Rectal smooth muscle tissue (tissue), 1 donor: Measurements from ENCODE around the gene NBPF1.
"Not testable (repeated sequence)": the region's sequence is repeated elsewhere in the genome, so short reads cannot be mapped to it uniquely, and the experiment has no call there.

Source experiments
- H3K27ac ChIP-seq: one replicate; pipeline ENCODE4 v1.7.0; 2013; ENCODE audit warnings: low read depth, low read length, inconsistent platforms
- H3K27me3 ChIP-seq: one replicate; pipeline ENCODE4 v1.7.0; 2013; ENCODE audit warnings: low read length; ENCODE audit not compliant: control insufficient read depth, insufficient read depth
- H3K36me3 ChIP-seq: one replicate; pipeline ENCODE4 v1.7.0; 2013; ENCODE audit warnings: low read length; ENCODE audit not compliant: control insufficient read depth, insufficient read depth
- H3K4me1 ChIP-seq: one replicate; pipeline ENCODE4 v1.7.0; 2013; ENCODE audit warnings: low read length; ENCODE audit not compliant: control insufficient read depth, insufficient read depth
- H3K4me3 ChIP-seq: one replicate; pipeline ENCODE4 v1.7.0; 2013; ENCODE audit warnings: low read length
- H3K9ac ChIP-seq: one replicate; pipeline ENCODE4 v1.7.0; 2013; ENCODE audit warnings: low read length

NBPF1 gene

DNA sequence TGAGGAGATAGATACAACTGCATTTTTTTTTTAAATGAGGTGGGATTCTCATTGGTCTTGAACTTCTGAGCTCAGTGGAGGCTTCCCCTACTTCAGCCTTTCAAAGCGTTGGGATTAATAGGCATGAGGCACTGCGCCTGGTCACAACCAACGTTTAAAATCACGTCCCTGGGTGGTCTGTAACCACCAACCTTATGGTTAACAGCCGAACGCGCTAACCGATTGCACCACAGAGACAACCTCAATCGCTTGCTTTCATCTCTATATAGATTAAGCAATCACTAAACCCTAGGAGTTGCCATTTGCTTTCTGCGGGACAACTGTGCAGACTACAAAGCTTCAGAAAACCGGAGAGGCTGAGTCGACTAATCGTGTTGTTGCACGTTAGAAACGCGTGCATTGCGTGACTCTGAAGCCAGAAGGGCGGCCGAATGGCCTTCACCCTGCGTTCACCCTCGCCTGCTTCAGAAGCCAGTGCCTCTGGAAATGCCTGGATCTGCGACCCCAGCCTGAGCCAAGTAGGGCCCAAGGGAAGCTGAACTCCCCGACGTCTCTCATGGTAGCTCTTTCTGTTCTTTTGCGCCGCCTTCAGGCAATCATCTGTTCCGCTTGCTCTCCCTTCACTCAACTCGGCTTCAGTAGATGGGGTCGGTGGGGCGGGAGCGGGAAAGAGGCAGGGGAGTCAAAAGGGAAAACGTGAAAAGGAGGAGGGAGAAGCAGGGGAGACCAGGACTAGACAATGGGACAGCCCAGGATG lies 81.0 kb downstream of the NBPF1 start:
- H3K27me3 ChIP-seq, H3K4me3 ChIP-seq, H3K9ac ChIP-seq, H3K36me3 ChIP-seq, H3K27ac ChIP-seq, H3K4me1 ChIP-seq: not testable (repeated sequence)

DNA sequence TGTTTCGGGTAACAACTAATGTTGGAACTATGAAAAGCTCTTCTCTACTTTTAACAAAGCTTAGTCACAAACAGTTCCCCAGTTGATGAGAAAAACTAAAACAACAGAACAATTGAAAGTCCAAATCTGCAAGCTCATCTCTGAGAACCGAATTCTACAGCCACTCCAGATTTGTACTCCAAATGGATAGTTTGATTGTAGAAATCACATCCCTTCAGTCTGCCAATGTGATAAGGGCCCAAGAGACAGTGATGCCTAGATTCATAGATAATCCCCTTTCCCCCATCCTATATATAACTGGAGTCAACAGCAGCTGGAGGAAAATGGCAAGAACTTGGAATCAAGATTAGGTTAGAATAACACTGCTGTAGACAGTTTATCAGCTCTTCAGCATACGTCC lies 85.0 kb downstream of the NBPF1 start:
- H3K36me3 ChIP-seq, H3K27ac ChIP-seq: not testable (repeated sequence)

DNA sequence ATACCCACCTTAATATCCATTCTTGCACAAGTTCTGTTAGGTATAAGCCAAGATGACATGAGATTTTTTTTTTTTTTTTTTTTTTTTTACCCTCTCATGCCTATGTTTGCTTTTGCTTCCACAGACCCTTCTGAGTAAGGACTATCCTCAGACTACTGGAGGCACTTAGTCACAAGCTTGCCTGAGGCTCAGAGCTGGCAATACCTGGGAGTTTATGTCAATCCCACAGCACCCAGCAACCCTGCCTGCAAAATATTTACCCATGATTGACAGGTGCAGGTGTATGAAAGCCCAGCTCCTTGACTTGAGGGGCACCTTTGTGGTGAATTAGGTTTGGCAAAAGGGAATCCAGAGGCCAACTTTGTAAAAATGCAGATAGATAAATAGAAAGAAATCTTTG lies 87.6 kb downstream of the NBPF1 start:
- not testable (repeated sequence) for H3K27me3 ChIP-seq, H3K4me1 ChIP-seq, H3K4me3 ChIP-seq, H3K36me3 ChIP-seq, H3K9ac ChIP-seq, H3K27ac ChIP-seq

More for the DNA sequence above, 85.0 kb downstream of the NBPF1 start:
- H3K27me3 ChIP-seq, H3K4me1 ChIP-seq, H3K4me3 ChIP-seq, H3K9ac ChIP-seq: not testable (repeated sequence)

DNA sequence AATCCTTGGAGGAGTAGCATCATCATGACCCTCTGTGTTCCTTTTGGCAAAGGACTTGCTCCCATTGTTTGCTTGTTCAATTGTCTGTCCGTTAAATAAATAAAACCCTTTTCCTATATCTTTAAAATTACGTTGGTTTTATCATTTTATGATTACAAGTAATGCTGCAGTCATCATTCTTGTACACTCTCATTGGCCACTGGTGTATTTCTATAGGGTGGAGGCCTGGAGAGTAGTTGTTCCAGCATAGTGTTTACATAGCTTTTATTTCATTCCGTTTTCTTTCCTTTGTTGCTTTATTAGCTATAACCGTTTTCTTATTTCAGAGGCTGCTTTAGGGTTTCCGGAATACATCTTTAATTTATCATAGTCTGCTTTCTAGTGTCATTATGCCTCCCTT lies 91.7 kb downstream of the NBPF1 start:
- not testable (repeated sequence) for H3K9ac ChIP-seq, H3K27ac ChIP-seq, H3K4me1 ChIP-seq, H3K27me3 ChIP-seq, H3K4me3 ChIP-seq, H3K36me3 ChIP-seq

DNA sequence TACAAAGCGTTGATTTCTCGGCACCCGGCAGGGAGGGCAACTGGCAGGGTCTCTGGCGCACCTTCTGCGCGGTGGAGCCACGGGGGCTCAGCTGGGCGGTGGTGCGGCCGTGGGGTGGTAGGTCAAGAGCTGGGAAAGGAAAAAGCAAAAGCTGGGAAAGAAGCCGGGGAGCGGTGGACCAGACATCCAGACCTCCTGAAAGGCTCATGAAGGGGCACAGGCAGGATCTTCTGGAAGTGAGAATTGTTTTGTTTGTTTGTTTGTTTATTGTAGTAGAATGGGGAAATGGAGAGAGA lies 92.1 kb downstream of the NBPF1 start:
- Histone ChIP-seq H3K4me3 (no peak overlapping the region), H3K27me3 (peaks cover 5% of the 10 kb centered on the region)

DNA sequence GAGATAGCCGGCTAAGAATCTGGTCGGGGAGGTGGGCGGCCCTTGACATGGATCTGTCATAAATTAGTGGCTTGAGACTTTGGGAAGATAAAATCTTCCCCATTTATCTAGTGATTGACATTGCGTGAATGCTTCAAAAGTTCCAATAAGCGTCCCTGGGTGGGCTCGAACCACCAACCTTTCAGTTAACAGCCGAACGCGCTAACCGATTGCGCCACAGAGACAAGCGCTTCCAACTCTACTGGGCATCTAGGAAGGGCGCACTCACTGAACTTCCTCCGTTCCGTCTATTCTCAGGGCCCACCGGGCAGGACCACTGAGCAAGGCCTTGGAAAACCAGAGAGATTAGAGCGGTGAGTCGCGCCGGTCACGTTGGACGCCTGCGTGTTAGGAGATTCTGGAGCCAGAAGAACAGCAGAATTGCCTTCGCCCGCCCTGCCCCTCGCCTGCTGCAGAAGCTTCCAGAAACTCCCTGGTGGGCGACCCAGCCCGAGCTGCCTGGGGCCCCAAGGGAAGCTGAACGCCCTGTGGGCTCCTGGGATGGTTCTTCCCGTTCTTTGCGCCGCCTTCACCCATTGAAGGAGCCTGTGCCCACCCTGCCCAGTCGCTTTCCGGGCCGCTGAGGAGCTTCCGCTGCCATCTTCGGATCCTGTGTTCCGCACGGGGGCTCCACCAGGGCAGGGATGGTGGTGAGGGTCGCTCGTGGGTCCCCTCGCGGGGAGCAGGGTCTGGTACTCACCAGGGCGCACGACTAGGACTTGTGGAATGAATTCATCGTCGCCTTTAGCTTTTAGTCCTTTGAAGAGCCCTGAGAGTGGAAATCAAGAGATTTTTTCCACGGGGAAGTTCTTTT lies 92.7 kb downstream of the NBPF1 start:
- H3K9ac ChIP-seq, H3K36me3 ChIP-seq, H3K27ac ChIP-seq, H3K4me3 ChIP-seq, H3K4me1 ChIP-seq, H3K27me3 ChIP-seq: not testable (repeated sequence)

More for the DNA sequence above, 92.1 kb downstream of the NBPF1 start:
- H3K9ac ChIP-seq: no peak overlapping the region
- no peaks in the 10 kb centered on the region for H3K4me1 ChIP-seq
- H3K27ac ChIP-seq: no peak overlapping the region
- H3K36me3 ChIP-seq: no peaks in the 10 kb centered on the region

DNA sequence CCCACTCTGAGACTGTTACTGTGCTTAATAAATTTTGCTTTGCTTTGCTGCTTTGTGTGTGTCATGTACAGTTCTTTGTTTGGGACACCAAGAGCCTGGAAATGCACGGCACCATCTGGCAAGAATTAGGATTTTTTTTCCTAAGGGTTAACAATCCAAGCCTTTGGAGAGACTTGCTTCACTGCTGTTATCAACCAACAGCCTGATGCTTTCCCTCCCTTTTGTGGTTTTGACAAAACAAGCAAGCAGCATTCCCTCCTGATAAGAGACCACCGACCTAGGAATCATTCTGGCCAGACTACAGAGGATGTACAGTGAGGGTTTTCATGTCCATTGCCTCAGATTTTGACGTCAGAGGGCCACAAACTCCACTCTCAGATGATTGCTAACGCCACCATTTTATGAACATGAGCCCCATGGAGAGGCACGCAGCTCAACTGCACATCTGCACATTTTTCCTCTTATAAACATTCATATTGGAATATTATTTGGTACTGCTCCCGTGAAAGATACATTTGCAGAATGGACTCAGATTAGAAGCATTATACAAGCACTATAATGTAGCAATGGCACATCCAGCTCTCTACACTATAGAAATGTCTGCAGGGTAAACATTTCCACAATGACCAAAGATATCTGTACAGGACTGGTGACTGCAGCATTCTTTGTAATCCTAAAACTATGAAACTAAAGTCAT lies 94.0 kb downstream of the NBPF1 start:
- H3K4me1 ChIP-seq, H3K27me3 ChIP-seq, H3K4me3 ChIP-seq, H3K27ac ChIP-seq, H3K36me3 ChIP-seq, H3K9ac ChIP-seq: not testable (repeated sequence)

DNA sequence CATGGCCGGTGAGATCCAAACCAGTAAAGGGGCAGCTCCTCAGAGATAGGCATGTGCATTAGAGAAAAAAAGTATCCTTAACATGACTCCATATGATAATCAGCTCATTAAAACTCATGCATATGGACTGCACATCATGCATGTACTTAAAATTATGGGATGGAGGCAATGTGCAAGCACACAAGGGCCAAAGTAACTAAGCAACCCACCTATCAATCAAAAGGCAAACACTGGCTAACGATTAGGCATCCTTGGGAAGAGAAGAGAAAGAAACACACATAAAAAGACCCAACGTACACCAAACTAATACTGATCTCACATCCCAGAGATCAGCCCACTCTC lies 94.5 kb downstream of the NBPF1 start:
- not testable (repeated sequence) for H3K4me3 ChIP-seq, H3K27ac ChIP-seq, H3K27me3 ChIP-seq, H3K4me1 ChIP-seq, H3K9ac ChIP-seq, H3K36me3 ChIP-seq

DNA sequence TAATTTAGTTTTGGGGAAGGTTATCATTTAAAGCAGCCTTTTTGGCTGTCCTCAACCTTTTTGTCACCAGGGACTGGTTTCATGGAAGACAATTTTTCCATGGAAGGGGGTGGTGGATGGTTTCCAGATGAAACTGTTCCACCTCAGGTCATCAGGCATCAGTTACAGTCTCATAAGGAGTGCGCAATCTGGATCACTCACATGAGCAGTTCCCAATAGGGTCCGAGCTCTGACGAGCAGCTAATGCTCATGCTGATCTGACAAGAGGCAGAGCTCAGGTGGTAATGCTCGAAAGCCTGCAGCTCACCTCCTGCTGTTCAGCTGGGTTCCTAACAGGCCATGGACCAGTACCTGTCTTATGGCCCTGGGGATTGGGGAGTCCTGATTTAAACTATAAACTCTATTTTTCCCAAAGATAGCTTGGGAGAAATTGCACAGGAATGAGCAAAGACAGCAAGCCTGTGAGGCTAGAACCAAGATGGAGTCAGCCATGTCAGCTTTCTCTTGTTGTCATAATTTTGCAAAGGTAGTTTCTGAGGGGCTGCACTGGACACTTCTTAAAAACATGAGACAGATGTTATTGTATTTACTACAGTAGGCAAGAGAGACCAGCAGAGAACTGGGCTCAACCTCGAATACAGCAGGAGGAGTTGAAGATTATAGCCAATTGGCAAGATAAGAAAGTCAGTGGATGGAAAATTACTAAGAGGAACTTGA lies 96.5 kb downstream of the NBPF1 start:
- H3K27ac ChIP-seq, H3K27me3 ChIP-seq, H3K4me3 ChIP-seq, H3K9ac ChIP-seq, H3K4me1 ChIP-seq, H3K36me3 ChIP-seq: not testable (repeated sequence)

DNA sequence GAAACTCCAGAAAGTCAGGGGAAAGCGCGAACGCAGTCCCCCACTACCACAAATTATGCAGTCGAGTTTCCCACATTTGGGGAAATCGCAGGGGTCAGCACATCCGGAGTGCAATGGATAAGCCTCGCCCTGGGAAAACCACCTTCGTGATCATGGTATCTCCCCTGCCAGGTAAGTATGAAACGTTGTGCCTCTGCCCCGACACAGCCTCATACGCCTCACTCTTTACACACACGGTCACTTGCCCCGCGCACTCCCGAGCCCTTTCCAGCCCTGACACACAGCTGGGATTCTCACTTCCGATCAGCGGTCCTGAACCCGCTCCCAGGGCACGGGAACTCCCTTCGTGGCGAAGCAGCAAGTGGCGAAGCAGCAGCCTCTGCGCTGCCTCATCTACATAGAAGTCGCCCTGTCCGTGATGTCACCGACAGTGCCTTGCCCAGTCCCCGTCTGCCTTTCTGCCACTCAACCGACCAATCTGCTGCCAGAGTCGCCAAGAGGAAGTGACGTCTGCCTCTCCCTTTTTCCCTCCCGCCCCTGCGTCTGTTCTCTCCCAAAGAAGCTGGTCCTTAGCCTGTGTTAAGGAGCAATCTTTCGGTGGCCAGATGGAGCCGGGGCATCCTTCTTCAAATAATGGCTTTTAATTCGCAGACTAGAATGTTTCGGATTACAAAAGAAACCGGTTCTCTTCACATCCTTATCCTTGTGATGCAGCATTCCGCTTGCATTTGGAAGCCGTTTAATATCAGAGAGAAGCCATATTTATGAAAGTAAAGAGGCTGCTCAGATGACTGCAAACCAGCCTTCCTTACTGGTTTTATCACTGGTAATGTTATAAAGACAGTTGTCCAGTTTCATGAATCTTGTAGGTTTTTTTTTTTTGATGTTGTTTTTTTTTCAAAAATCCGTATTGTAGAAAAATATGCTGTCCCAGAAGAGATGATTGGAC lies 99.0 kb downstream of the NBPF1 start, which contains the start of gene RNU1-1:
Gene RNU1-1 (minus strand): TSS at position 179 of the 949 bp plus-strand sequence.
- Histone ChIP-seq H3K27ac (peak within 1 kb of the TSS; percentile 89), H3K4me3 (peak within 1 kb of the TSS; percentile 44)
- not testable (repeated sequence) for H3K4me1 ChIP-seq, H3K36me3 ChIP-seq, H3K27me3 ChIP-seq, H3K9ac ChIP-seq

DNA sequence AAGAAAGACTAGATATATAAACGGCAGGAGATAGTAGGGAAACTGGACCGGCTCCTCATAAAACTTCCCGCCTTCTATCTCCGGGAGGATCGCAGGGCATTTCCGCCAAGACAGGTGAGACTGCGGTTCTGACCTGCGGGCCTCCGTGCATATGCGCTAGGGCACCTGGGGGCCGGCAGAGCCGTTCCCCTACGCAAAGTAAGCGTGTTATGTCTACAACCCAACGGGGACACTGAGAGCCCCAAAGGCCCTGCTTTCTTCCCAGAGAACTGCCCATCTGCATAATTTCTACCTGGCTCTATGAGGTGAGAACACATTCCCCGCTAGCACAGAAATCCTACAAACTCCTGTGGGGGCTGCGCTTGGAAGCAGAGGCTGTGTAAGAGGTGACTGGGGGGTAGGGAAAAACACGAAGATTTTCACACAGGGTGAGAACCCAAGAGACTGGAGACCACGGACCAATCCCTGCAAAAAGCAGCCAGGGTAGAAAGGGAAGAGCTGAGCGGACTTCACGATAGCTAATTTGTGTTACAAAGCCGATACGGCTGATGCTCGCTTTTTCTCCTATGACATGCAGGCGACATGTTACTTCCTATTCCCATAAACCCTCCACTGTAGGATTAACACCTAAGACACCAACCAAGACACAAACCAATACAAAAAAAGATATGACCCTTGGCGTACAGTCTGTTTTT lies 99.8 kb downstream of the NBPF1 start:
- H3K4me3 ChIP-seq: peak overlapping the region; percentile 0
- H3K9ac ChIP-seq, H3K27me3 ChIP-seq, H3K4me1 ChIP-seq, H3K36me3 ChIP-seq: not testable (repeated sequence)
- H3K27ac ChIP-seq: peak overlapping the region; percentile 89
